Psoas muscle (tissue), 8 donors: ENCODE measurements around the gene C22orf31. TPM values are rescaled to one million over a fixed set of nuclear protein-coding genes. Genes with fewer than 3 reads are reported as not detected.

Experiments used
- ATAC-seq, 4 donors: fragments of 200-7000 bp; cut with Tn5 transposase; one replicate each; pipeline ENCODE4 v1.9.1; 2020; ENCODE audit warnings: moderate library complexity in 3 of 4, mild to moderate bottlenecking in 2 of 4
- DNase-seq, 2 donors: peaks; one replicate each; pipeline ENCODE4 v3.0.0-alpha.2; 2020
- H3K27ac ChIP-seq: fragments of 200-600 bp; one replicate; pipeline ENCODE4 v1.8.0; 2022
- H3K27me3 ChIP-seq, 3 donors: fragments of 200-600 bp in 1 of 3; one replicate each; pipeline versions ENCODE4 v1.6.1 to v1.8.0; 2013 to 2022; ENCODE audit warnings: low read length in 2 of 3, mild to moderate bottlenecking in 2 of 3, moderate library complexity in 1 of 3; ENCODE audit not compliant: insufficient read depth in 3 of 3
- H3K36me3 ChIP-seq, 2 donors: fragments of 200-600 bp in 1 of 2; one replicate each; pipeline versions ENCODE4 v1.6.1 to v1.8.0; 2013 to 2022; ENCODE audit warnings: low read depth in 1 of 2, mild to moderate bottlenecking in 1 of 2, moderate library complexity in 1 of 2; ENCODE audit not compliant: insufficient read depth in 1 of 2
- H3K4me1 ChIP-seq: fragments of 200-600 bp; one replicate; pipeline ENCODE4 v1.8.0; 2022
- H3K4me3 ChIP-seq: fragments of 200-600 bp; one replicate; pipeline ENCODE4 v1.8.0; 2022; ENCODE audit warnings: mild to moderate bottlenecking
- H3K9me3 ChIP-seq: fragments of 200-600 bp; one replicate; pipeline ENCODE4 v1.8.0; 2022
- WGBS, 3 donors: extraction: QIAGEN DNeasy Blood & Tissue Kit; methylation state at CpG; one replicate each; pipeline versions ENCODE4 v1.1.6 to v1.1.7; 2013; 5-methylcytosine and 5-hydroxymethylcytosine counted together
- intact Hi-C, 2 donors: fragments of 100-400 bp; cut with DNase I; formaldehyde crosslinking; loops; one replicate each; pipeline versions ENCODE4 v1.11.0 to v1.14.2; 2022
- polyA plus RNA-seq, 3 donors: library from polyadenylated mRNA; stranded (reverse); fragments of 200-250 nt; gene quantifications; one replicate each; pipeline ENCODE4 v1.2.3, GENCODE V29; 2013
- total RNA-seq, 4 donors: library from RNA; stranded (reverse); fragmentation: NEBNext Ultra II Directional in 2 of 4; extraction: Animal tissue kit (Norgen Biotek cat#: 25700) in 2 of 4; gene quantifications; one replicate each; pipeline versions ENCODE4 v1.2.1 to v1.2.4, GENCODE V29; 2021 to 2023
- TF ChIP-seq, protein P1 (sequence below): fragments of 200-600 bp; IDR thresholded peaks from one replicate; pipeline ENCODE4 v1.8.0; 2022; ENCODE audit warnings: antibody characterized with exemption
- donor health status: healthy with polysubstance abuse.
- donor health status: DM: no; HTN: no; CAD: no; lungs with moderate emphysema.
- donor health status: Bipolar disorder and iron deficiency.
- donor health status: healthy.
- donor health status: DM: yes; HTN: yes; CAD: no.
- donor health status: DM: no; HTN: no; CAD: no.
- donor health status: DM: no; HTN: no; CAD: no.
- donor health status: DM: yes; HTN: yes; CAD: no.

The C22orf31 gene
- total and polyA plus RNA-seq, 7 donors: not detected

GRCh38 chr22:29074276-29074772 is 12.7 kb upstream of the C22orf31 start:
- ATAC-seq: no peak
- DNase-seq: no peak
- Histone ChIP-seq H3K27me3 (no peaks in the 10 kb centered on the region), H3K27ac (peak overlapping the region; percentile 38), H3K36me3 (no peaks in the 10 kb centered on the region), H3K9me3 (no peaks in the 10 kb centered on the region), H3K4me1 (peaks cover 49% of the 10 kb centered on the region), H3K4me3 (peak overlapping the region; percentile 81)
- TF ChIP-seq, protein P1, sequence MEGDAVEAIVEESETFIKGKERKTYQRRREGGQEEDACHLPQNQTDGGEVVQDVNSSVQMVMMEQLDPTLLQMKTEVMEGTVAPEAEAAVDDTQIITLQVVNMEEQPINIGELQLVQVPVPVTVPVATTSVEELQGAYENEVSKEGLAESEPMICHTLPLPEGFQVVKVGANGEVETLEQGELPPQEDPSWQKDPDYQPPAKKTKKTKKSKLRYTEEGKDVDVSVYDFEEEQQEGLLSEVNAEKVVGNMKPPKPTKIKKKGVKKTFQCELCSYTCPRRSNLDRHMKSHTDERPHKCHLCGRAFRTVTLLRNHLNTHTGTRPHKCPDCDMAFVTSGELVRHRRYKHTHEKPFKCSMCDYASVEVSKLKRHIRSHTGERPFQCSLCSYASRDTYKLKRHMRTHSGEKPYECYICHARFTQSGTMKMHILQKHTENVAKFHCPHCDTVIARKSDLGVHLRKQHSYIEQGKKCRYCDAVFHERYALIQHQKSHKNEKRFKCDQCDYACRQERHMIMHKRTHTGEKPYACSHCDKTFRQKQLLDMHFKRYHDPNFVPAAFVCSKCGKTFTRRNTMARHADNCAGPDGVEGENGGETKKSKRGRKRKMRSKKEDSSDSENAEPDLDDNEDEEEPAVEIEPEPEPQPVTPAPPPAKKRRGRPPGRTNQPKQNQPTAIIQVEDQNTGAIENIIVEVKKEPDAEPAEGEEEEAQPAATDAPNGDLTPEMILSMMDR: no peak
- 40 to 51% (median 49%) methylated on average over 9 to 10 of the region's 10 CpGs for WGBS, 3 donors
- intact Hi-C loops: loop anchor here in 1 of 2 donors (5.0 kb wide), 1 partner anchor 68 kb away; no protein-coding TSS in a partner anchor

- H3K9me3 ChIP-seq: no peaks in the 10 kb centered on the region
- TF ChIP-seq, protein P1: no peak
- H3K36me3 ChIP-seq: no peaks in the 10 kb centered on the region
- peaks cover 51% of the 10 kb centered on the region for H3K4me1 ChIP-seq
- H3K27me3 ChIP-seq: no peaks in the 10 kb centered on the region
- DNase-seq: peak; percentile 43 to 74
- peak overlapping the region; percentile 38 for H3K27ac ChIP-seq
- H3K4me3 ChIP-seq: peak overlapping the region; percentile 81
- intact Hi-C loops: loop anchor here in 1 of 2 donors (5.0 kb wide), 1 partner anchor 69 kb away; no protein-coding TSS in a partner anchor
- ATAC-seq: peak; percentile 36 to 67 (median 41)
- 2 to 4% (median 3%) methylated on average over 41 to 53 of the region's 53 CpGs for WGBS, 3 donors
Observed at GRCh38 chr22:29073618-29074275, 12.1 kb upstream of the C22orf31 start.

GRCh38 chr22:29072979-29073617 is 11.5 kb upstream of the C22orf31 start, which contains the start of gene KREMEN1:
TSS of gene KREMEN1 (plus strand) at chr22:29073035. CDS start at chr22:29073131, 96 bp downstream.
- peak within 1 kb of the TSS; percentile 38 for H3K27ac ChIP-seq
- intact Hi-C loops: loop anchor here in 1 of 2 donors (5.0 kb wide), 1 partner anchor 69 kb away; no protein-coding TSS in a partner anchor
- H3K27me3 ChIP-seq: no peaks in the 10 kb centered on the region
- peak; percentile 5 to 35 (median 14) for ATAC-seq
- H3K4me3 ChIP-seq: peak within 1 kb of the TSS; percentile 81
- no peaks in the 10 kb centered on the region for H3K9me3 ChIP-seq
- H3K36me3 ChIP-seq: no peaks in the 10 kb centered on the region
- H3K4me1 ChIP-seq: peaks cover 48% of the 10 kb centered on the region
- DNase-seq: peak in 1 of 2 donors; percentile 66
- TF ChIP-seq, protein P1: no peak
- 0 to 1% (median 1%) methylated on average over 33 to 75 of the region's 76 CpGs for WGBS, 3 donors

DNA sequence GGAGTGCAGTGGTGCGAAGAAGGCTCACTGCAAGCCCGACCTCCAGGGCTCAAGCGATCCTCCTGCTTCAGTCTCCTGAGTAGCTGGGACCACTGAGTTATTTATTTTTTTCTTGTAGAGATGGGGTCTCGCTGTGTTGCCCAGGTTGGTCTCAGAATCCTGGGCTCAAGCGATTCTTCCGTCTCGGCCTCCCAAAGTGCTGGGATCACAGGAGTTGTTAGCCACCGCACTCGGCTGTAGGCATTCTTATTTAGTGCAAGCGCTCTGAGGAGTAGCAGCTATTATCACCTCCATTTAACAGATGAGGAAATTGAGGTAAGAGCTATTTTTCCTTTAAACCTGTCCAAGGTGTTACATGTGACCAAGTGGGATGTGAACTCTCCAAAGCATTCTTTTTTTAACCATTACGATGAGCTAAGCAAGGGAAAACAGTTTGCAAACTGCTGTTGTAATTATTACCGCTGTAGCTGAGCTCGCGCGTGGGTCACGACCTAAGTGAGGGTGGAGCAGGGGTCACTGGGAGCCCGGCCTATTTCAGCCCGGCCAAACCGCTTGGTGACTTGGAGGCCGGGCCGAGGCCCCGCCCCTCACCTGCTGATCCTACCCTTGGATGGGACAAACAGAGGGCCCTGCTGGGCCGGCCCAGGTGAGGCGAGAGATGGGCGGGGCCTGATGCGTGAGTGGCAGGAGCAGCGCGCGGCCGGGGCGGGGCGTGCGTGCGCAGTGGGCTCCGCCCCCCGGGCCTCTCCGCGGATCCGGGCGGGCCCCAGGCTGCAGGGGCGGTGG is 10.8 kb upstream of the C22orf31 start:
- WGBS, 3 donors: 23 to 34% (median 30%) methylated on average over 31 to 41 of the region's 41 CpGs
- intact Hi-C loops: loop anchor here in 1 of 2 donors (5.0 kb wide), 1 partner anchor 70 kb away; no protein-coding TSS in a partner anchor
- no peaks in the 10 kb centered on the region for H3K36me3 ChIP-seq
- H3K27ac ChIP-seq: no peak overlapping the region
- peak; percentile 86 to 92 for DNase-seq
- peak overlapping the region; percentile 81 for H3K4me3 ChIP-seq
- ATAC-seq: peak; percentile 90 to 93 (median 92)
- no peaks in the 10 kb centered on the region for H3K9me3 ChIP-seq
- TF ChIP-seq, protein P1: no peak
- no peaks in the 10 kb centered on the region for H3K27me3 ChIP-seq
- H3K4me1 ChIP-seq: peaks cover 42% of the 10 kb centered on the region
